Activated CD4-positive, alpha-beta T cell treated with anti-CD3 and anti-CD28 coated beads, Interleukin-2, amount 10 ng/mL, durations not matched to agents 24 days and 14 days (primary cell): ENCODE measurements around the gene FAR1. TPM values are rescaled to one million over a fixed set of nuclear protein-coding genes. Genes with fewer than 3 reads are reported as not detected.
"Not testable (repeated sequence)": the region's sequence is repeated elsewhere in the genome, so short reads cannot be mapped to it uniquely, and the experiment has no call there.

Experiments
- DNase-seq: peaks from one replicate; pipeline ENCODE4 v3.0.0; 2022
- H3K27ac Mint-ChIP-seq: one replicate; pipeline ENCODE4 v1.8.0; 2022; ENCODE audit warnings: mild to moderate bottlenecking, mixed read lengths
- H3K27me3 Mint-ChIP-seq: one replicate; pipeline ENCODE4 v1.8.0; 2022; ENCODE audit warnings: mixed read lengths
- H3K36me3 Mint-ChIP-seq: one replicate; pipeline ENCODE4 v1.8.0; 2022; ENCODE audit warnings: low read depth, mild to moderate bottlenecking, mixed read lengths
- H3K4me1 Mint-ChIP-seq: one replicate; pipeline ENCODE4 v1.8.0; 2021; ENCODE audit warnings: mixed read lengths
- H3K4me3 Mint-ChIP-seq: one replicate; pipeline ENCODE4 v1.8.0; 2022; ENCODE audit warnings: mild to moderate bottlenecking, moderate library complexity, mixed read lengths
- H3K9me3 Mint-ChIP-seq: one replicate; pipeline ENCODE4 v1.8.0; 2021; ENCODE audit warnings: mixed read lengths
- intact Hi-C: fragments of 100-400 bp; cut with micrococcal nuclease; formaldehyde crosslinking; loops from one replicate; pipeline ENCODE4 v1.15.1; 2023
- total RNA-seq: library from RNA; stranded (reverse); gene quantifications from 2 replicates; pipeline ENCODE4 v1.2.3, GENCODE V29; 2022

FAR1 gene
- 55.7 and 58.2 TPM in 2 replicates for total RNA-seq

GRCh38 chr11:13668102-13668956 lies at the start of gene FAR1:
Gene FAR1 (plus strand): TSS chr11:13668668. CDS start chr11:13694766, 26,098 bp downstream.
- peaks cover 10% of the 10 kb centered on the region for H3K27me3 Mint-ChIP-seq
- H3K36me3 Mint-ChIP-seq = peaks cover 18% of the 10 kb centered on the region
- intact Hi-C loops = loop anchor here (1.0 to 2.0 kb wide), 4 partner anchors 206 to 460 kb away; partner anchors contain the start of gene BMAL1
- H3K9me3 Mint-ChIP-seq = peaks cover 3% of the 10 kb centered on the region
- DNase-seq = peak; percentile 99
- H3K4me1 Mint-ChIP-seq = peaks cover 36% of the 10 kb centered on the region
- H3K4me3 Mint-ChIP-seq = peak within 1 kb of the TSS; percentile 98
- H3K27ac Mint-ChIP-seq = peak within 1 kb of the TSS; percentile 97

- Mint-ChIP-seq H3K4me3 (no peak overlapping the region), H3K27me3 (no peaks in the 10 kb centered on the region), H3K4me1 (no peaks in the 10 kb centered on the region), H3K36me3 (no peaks in the 10 kb centered on the region), H3K9me3 (peaks cover 8% of the 10 kb centered on the region), H3K27ac (no peak overlapping the region)
- DNase-seq = no peak
- intact Hi-C loops = no loop called here
Observed at GRCh38 chr11:13620063-13620462, 48.4 kb upstream of the FAR1 start.

- H3K27ac Mint-ChIP-seq, intact Hi-C loops, H3K27me3 Mint-ChIP-seq, H3K4me1 Mint-ChIP-seq, H3K4me3 Mint-ChIP-seq, H3K9me3 Mint-ChIP-seq, H3K36me3 Mint-ChIP-seq, DNase-seq: not testable (repeated sequence)
Observed at GRCh38 chr11:13626818-13627217, 41.6 kb upstream of the FAR1 start.

- intact Hi-C loops, H3K27me3 Mint-ChIP-seq, H3K4me1 Mint-ChIP-seq, H3K9me3 Mint-ChIP-seq, H3K36me3 Mint-ChIP-seq, H3K27ac Mint-ChIP-seq, H3K4me3 Mint-ChIP-seq, DNase-seq: not testable (repeated sequence)
Observed at GRCh38 chr11:13628634-13629033, 39.8 kb upstream of the FAR1 start.

GRCh38 chr11:13629779-13630178 lies 38.7 kb upstream of the FAR1 start:
- Mint-ChIP-seq H3K36me3 (no peaks in the 10 kb centered on the region), H3K27ac (no peak overlapping the region)

GRCh38 chr11:13635290-13635689 lies 33.2 kb upstream of the FAR1 start:
- intact Hi-C loops = no loop called here
- H3K9me3 Mint-ChIP-seq = no peaks in the 10 kb centered on the region
- H3K4me3 Mint-ChIP-seq = no peak overlapping the region
- H3K27me3 Mint-ChIP-seq = peaks cover 12% of the 10 kb centered on the region
- no peaks in the 10 kb centered on the region for H3K36me3 Mint-ChIP-seq
- no peak overlapping the region for H3K27ac Mint-ChIP-seq
- no peaks in the 10 kb centered on the region for H3K4me1 Mint-ChIP-seq
- DNase-seq = no peak

More at GRCh38 chr11:13629779-13630178, 38.7 kb upstream of the FAR1 start:
- peaks cover 10% of the 10 kb centered on the region for H3K9me3 Mint-ChIP-seq
- intact Hi-C loops = no loop called here
- H3K4me3 Mint-ChIP-seq = no peak overlapping the region
- H3K27me3 Mint-ChIP-seq = peaks cover 7% of the 10 kb centered on the region
- no peak for DNase-seq
- H3K4me1 Mint-ChIP-seq = no peaks in the 10 kb centered on the region

- intact Hi-C loops = no loop called here
- H3K36me3 Mint-ChIP-seq = no peaks in the 10 kb centered on the region
- no peaks in the 10 kb centered on the region for H3K4me1 Mint-ChIP-seq
- H3K4me3 Mint-ChIP-seq = no peak overlapping the region
- H3K27me3 Mint-ChIP-seq = peaks cover 12% of the 10 kb centered on the region
- no peaks in the 10 kb centered on the region for H3K9me3 Mint-ChIP-seq
- DNase-seq = no peak
- no peak overlapping the region for H3K27ac Mint-ChIP-seq
Observed at GRCh38 chr11:13635804-13636203, 32.7 kb upstream of the FAR1 start.

GRCh38 chr11:13637125-13638069 lies 31.1 kb upstream of the FAR1 start:
- DNase-seq = no peak
- Mint-ChIP-seq H3K4me1 (no peaks in the 10 kb centered on the region), H3K9me3 (no peaks in the 10 kb centered on the region), H3K27me3 (peaks cover 23% of the 10 kb centered on the region), H3K36me3 (no peaks in the 10 kb centered on the region), H3K4me3 (no peak overlapping the region), H3K27ac (no peak overlapping the region)
- intact Hi-C loops = no loop called here

GRCh38 chr11:13638422-13638821 lies 30.0 kb upstream of the FAR1 start:
- H3K27me3 Mint-ChIP-seq = peaks cover 26% of the 10 kb centered on the region
- H3K9me3 Mint-ChIP-seq = no peaks in the 10 kb centered on the region
- intact Hi-C loops = no loop called here
- no peak for DNase-seq
- no peak overlapping the region for H3K4me3 Mint-ChIP-seq
- H3K27ac Mint-ChIP-seq = no peak overlapping the region
- no peaks in the 10 kb centered on the region for H3K36me3 Mint-ChIP-seq
- H3K4me1 Mint-ChIP-seq = no peaks in the 10 kb centered on the region

GRCh38 chr11:13644997-13645687 lies 23.3 kb upstream of the FAR1 start:
- Mint-ChIP-seq H3K4me1 (no peaks in the 10 kb centered on the region), H3K27ac (no peak overlapping the region), H3K36me3 (no peaks in the 10 kb centered on the region), H3K27me3 (peaks cover 14% of the 10 kb centered on the region), H3K9me3 (peaks cover 3% of the 10 kb centered on the region), H3K4me3 (no peak overlapping the region)
- intact Hi-C loops = no loop called here
- no peak for DNase-seq

GRCh38 chr11:13647391-13647790 lies 21.1 kb upstream of the FAR1 start:
- no peak overlapping the region for H3K4me3 Mint-ChIP-seq
- H3K9me3 Mint-ChIP-seq = peaks cover 3% of the 10 kb centered on the region
- no peak overlapping the region for H3K27ac Mint-ChIP-seq
- peaks cover 7% of the 10 kb centered on the region for H3K27me3 Mint-ChIP-seq
- DNase-seq = no peak
- H3K36me3 Mint-ChIP-seq = no peaks in the 10 kb centered on the region
- no peaks in the 10 kb centered on the region for H3K4me1 Mint-ChIP-seq
- intact Hi-C loops = no loop called here

GRCh38 chr11:13649619-13650018 lies 18.8 kb upstream of the FAR1 start:
- Mint-ChIP-seq H3K9me3 (peaks cover 3% of the 10 kb centered on the region), H3K4me1 (no peaks in the 10 kb centered on the region), H3K27ac (no peak overlapping the region), H3K4me3 (no peak overlapping the region), H3K36me3 (no peaks in the 10 kb centered on the region), H3K27me3 (peaks cover 21% of the 10 kb centered on the region)
- no peak for DNase-seq
- intact Hi-C loops = no loop called here

- H3K27ac Mint-ChIP-seq, DNase-seq: not testable (repeated sequence)
Observed at GRCh38 chr11:13651515-13651914, 17.0 kb upstream of the FAR1 start.

More at GRCh38 chr11:13651515-13651914, 17.0 kb upstream of the FAR1 start:
- H3K36me3 Mint-ChIP-seq, H3K4me1 Mint-ChIP-seq, H3K4me3 Mint-ChIP-seq, intact Hi-C loops, H3K9me3 Mint-ChIP-seq: not testable (repeated sequence)
- H3K27me3 Mint-ChIP-seq = peaks cover 21% of the 10 kb centered on the region
